Right lobe of liver (tissue), 6 donors: ENCODE data around the gene NECAB2. TPM values are rescaled to one million over a fixed set of nuclear protein-coding genes. Genes with fewer than 3 reads are reported as not detected.

Experiments
- ATAC-seq, 4 donors: fragments of 200-7000 bp; cut with Tn5 transposase; one replicate each; pipeline ENCODE4 v1.9.1; 2020; ENCODE audit warnings: mild to moderate bottlenecking in 4 of 4, moderate library complexity in 4 of 4
- DNase-seq, 3 donors: peaks; one replicate each; pipeline ENCODE4 v3.0.0-alpha.2; 2020
- H3K27ac ChIP-seq, 3 donors: fragments of 200-600 bp; one replicate each; pipeline ENCODE4 v1.8.0; 2022
- H3K27me3 ChIP-seq, 2 donors: fragments of 200-600 bp; one replicate each; pipeline ENCODE4 v1.8.0; 2022
- H3K36me3 ChIP-seq, 4 donors: fragments of 200-600 bp; sonication (generic) in 1 of 4; one replicate each; pipeline versions ENCODE4 v1.5.1 to v1.8.0; 2017 to 2022; ENCODE audit warnings: control low read depth in 1 of 4
- H3K4me1 ChIP-seq, 4 donors: fragments of 200-600 bp; sonication (generic) in 1 of 4; one replicate each; pipeline versions ENCODE4 v1.5.1 to v1.8.0; 2017 to 2022; ENCODE audit warnings: control low read depth in 1 of 4
- H3K4me3 ChIP-seq, 3 donors: fragments of 200-600 bp; one replicate each; pipeline ENCODE4 v1.8.0; 2022
- H3K9me3 ChIP-seq, 4 donors: fragments of 200-600 bp; sonication (generic) in 1 of 4; one replicate each; pipeline versions ENCODE4 v1.5.1 to v1.8.0; 2017 to 2022; ENCODE audit warnings: control low read depth in 1 of 4
- POLR2A ChIP-seq: fragments of 450-650 bp; IDR thresholded peaks from one replicate; pipeline ENCODE4 v1.6.1; 2017; ENCODE audit warnings: antibody characterized with exemption, mild to moderate bottlenecking
- WGBS: methylation state at CpG from one replicate; pipeline ENCODE4 v1.1.6; 2018; ENCODE audit warnings: low coverage, low lambda C conversion rate; ENCODE audit not compliant: insufficient coverage; ENCODE audit errors: missing lambda C conversion rate; 5-methylcytosine and 5-hydroxymethylcytosine counted together
- intact Hi-C, 2 donors: fragments of 100-400 bp; cut with DNase I; formaldehyde crosslinking; loops; one replicate each; pipeline versions ENCODE4 v1.11.2 to v1.14.1; 2022
- long read RNA-seq: library from polyadenylated mRNA; unstranded; transcript quantifications from one replicate; pipeline ENCODE4 v2.0.0, GENCODE V29; 2019
- total RNA-seq, 6 experiments: library from RNA; depleted of rRNA in 2 of 6; stranded (reverse); fragments of >200 nt in 2 of 6; fragmentation: NEBNext Ultra II Directional in 3 of 6; extraction: Animal tissue kit (Norgen Biotek cat#: 25700) in 3 of 6; gene quantifications; one replicate each; pipeline versions ENCODE4 v1.1.0 to v1.2.4, GENCODE V29; 2016 to 2023
- TF ChIP-seq, protein P1 (sequence below), 4 donors: fragments of 200-600 bp in 3 of 4; fragments of 450-650 bp in 1 of 4; IDR thresholded peaks; one replicate each; pipeline versions ENCODE4 v1.5.1 to v1.8.0; 2016 to 2022; ENCODE audit warnings: antibody characterized with exemption in 4 of 4, mild to moderate bottlenecking in 2 of 4
- donor health status: DM: no; HTN: yes; CAD: no.
- donor health status: DM: no; HTN: no; CAD: no.
- donor health status: DM: no; HTN: no; CAD: no.
- donor health status: DM: no; HTN: yes; CAD: no.
- donor health status: DM: no; HTN: yes; CAD: no.

Gene NECAB2
- 10 to 100 TPM in 3 of 6 experiments, 1 to 10 TPM in 2, under 1 TPM in 1; 0.56 to 26.8 (median 7.1) TPM for total RNA-seq
- long read RNA-seq, partial matches to known transcripts: 1 of 3 reads
- long read RNA-seq, other reads (novel, unspliced or antisense): 2 of 3 reads

DNA sequence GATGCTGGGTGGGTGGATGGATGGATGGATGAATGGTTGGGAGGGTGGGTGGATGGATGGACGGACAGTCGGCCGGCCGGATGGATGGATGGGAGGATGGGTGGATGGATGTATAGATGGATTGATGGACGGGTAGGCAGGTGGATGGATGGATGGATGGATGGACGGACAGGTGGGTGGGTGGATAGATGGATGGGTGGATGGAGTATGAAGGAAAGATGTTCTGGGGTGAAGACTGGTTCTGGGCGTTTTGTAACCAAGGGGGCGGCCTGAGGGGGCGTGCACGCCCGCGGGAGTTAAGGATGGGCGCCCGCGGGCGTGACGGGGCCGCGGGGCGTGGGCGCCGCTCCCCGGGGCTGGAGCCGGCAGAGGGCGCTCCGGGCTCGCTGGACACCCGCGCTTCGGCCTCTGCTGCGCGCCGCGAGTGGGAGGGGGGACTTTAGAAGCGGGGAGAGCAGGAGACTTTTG is at the start of gene NECAB2:
NECAB2 (plus strand) TSS at position 407 of the 468 bp plus-strand sequence. CDS start 405 bp downstream, outside the sequence.
- H3K4me3 ChIP-seq: no peak within 1 kb of the TSS
- no peak within 1 kb of the TSS for H3K27ac ChIP-seq
- peak in 1 of 3 donors; percentile 69 for DNase-seq
- intact Hi-C loops: loop anchor here in 1 of 2 donors (10.0 kb wide), 1 partner anchor 97 kb away; no protein-coding TSS in a partner anchor
- no peaks in the 10 kb centered on the region for H3K9me3 ChIP-seq
- H3K27me3 ChIP-seq: no peaks in the 10 kb centered on the region
- peaks cover 0 to 34% (median 17%) of the 10 kb centered on the region in 4 donors for H3K36me3 ChIP-seq
- ATAC-seq: peak; percentile 5 to 58 (median 40)
- H3K4me1 ChIP-seq: peaks cover 0 to 4% (median 0%) of the 10 kb centered on the region in 4 donors
- TF ChIP-seq, protein P1, sequence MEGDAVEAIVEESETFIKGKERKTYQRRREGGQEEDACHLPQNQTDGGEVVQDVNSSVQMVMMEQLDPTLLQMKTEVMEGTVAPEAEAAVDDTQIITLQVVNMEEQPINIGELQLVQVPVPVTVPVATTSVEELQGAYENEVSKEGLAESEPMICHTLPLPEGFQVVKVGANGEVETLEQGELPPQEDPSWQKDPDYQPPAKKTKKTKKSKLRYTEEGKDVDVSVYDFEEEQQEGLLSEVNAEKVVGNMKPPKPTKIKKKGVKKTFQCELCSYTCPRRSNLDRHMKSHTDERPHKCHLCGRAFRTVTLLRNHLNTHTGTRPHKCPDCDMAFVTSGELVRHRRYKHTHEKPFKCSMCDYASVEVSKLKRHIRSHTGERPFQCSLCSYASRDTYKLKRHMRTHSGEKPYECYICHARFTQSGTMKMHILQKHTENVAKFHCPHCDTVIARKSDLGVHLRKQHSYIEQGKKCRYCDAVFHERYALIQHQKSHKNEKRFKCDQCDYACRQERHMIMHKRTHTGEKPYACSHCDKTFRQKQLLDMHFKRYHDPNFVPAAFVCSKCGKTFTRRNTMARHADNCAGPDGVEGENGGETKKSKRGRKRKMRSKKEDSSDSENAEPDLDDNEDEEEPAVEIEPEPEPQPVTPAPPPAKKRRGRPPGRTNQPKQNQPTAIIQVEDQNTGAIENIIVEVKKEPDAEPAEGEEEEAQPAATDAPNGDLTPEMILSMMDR (IDR thresholded peaks at IDR 0.05): peak; percentile 35 to 69 (median 47)
- TF ChIP-seq POLR2A: no peak
- WGBS: 28% methylated on average over 9 of the region's 35 CpGs

DNA sequence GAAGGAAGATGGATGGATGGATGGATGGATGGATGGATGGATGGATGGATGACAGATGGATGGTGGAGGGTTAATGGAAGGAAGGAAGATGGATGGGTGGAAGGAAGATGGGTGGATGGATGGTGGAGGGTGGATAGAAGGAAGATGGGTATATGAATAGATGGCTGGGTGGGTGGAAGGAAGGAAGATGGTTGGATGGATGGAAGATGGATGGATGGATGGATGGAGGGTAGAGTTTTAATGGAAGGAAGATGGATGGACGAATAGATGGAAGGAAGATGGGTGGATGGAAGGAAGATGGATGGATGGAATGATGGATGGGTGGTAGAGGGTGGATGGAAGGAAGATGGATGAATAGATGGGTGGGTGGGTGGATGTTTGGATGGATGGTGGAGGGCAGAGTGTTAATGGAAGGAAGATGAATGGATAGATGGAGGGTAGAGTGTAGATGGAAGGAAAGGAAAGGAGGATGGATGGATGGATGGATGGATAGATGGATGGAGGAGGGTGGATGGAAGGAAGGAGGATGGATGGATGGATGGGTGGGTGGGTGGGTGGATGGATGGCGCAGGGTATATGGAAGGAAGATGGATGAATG is 47.1 kb upstream of the NECAB2 start:
- Histone ChIP-seq H3K4me3 (no peak overlapping the region), H3K36me3 (peaks cover 0 to 21% (median 5%) of the 10 kb centered on the region in 4 donors), H3K9me3 (no peaks in the 10 kb centered on the region), H3K4me1 (no peaks in the 10 kb centered on the region), H3K27ac (no peak overlapping the region), H3K27me3 (no peaks in the 10 kb centered on the region)
- WGBS: 85% methylated on average over 2 of the region's 2 CpGs
- no peak for DNase-seq
- ATAC-seq: no peak
- intact Hi-C loops: loop anchor here in 1 of 2 donors (10.0 kb wide), 1 partner anchor 124 kb away; the partner anchor contains the start of gene SLC38A8
- TF ChIP-seq POLR2A: no peak
- TF ChIP-seq, protein P1 (IDR thresholded peaks at IDR 0.05): no peak

DNA sequence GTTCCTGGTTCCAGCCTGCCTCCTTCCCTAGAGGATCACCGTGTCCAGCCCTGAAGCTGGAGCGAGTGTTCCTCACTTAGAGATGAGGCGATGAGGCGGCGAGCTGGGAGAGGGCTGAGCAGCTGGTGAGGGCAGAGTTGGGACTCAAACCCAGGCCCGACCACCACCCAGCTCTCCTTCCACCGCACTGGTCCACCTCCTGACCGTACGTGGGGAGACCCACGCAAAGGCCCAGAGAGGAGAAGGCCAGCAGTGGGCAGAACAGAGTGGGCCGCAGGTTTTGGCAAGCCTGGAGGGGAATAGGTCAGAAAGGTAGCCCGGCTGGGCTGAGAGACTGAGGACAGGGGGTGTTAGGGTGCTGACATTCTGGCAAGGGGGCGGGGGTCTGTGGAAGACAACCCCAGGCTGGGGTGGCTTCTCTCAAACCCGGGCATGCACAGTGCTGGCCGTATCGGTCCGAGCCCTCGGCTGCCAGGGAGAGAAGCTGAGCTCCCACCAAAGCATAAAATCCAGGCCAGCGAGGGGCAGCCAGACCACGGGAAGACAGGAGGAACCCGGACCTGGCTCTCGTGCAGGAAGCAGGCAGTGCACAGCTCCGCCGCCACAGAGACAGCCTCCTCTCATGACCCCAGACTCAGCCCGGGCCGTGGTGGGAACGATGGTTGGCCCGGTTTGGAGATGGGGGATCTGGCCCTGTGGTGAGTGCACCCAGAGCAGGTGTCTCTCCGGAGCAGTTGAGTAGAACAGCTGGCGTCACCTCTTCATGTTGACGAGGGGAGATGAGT is 44.3 kb upstream of the NECAB2 start:
- Histone ChIP-seq H3K4me1 (peaks cover 0 to 18% (median 6%) of the 10 kb centered on the region in 4 donors), H3K9me3 (no peaks in the 10 kb centered on the region), H3K4me3 (no peak overlapping the region), H3K27ac (no peak overlapping the region), H3K36me3 (peaks cover 0 to 7% (median 2%) of the 10 kb centered on the region in 4 donors), H3K27me3 (no peaks in the 10 kb centered on the region)
- no peak for ATAC-seq
- intact Hi-C loops: loop anchor here in 1 of 2 donors (10.0 kb wide), 1 partner anchor 121 kb away; the partner anchor contains the start of gene SLC38A8
- TF ChIP-seq POLR2A: no peak
- TF ChIP-seq, protein P1 (IDR thresholded peaks at IDR 0.05): no peak
- 87% methylated on average over 9 of the region's 31 CpGs for WGBS
- DNase-seq: peak in 1 of 3 donors; percentile 48

DNA sequence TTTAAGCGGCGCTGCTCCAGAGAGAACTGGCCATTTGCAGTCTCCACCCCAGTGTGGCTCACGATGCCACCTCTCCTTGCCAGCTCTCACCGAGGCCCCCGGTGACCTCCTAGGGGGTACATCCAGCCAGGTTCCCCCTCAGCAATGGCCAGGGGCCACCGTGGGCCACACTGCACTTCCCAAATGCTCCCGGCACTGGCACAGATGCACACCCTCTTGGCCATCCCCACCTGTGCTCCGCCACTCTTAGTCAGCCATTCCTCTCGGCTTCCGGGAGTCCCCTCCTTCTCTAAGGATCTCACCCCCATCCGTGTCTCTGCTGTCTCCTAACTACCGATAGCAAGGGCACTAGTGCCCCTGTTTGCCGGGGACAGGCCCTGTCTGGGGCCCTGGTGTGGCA is 43.4 kb upstream of the NECAB2 start:
- peaks cover 0 to 18% (median 6%) of the 10 kb centered on the region in 4 donors for H3K4me1 ChIP-seq
- peaks cover 0 to 4% (median 1%) of the 10 kb centered on the region in 4 donors for H3K36me3 ChIP-seq
- H3K9me3 ChIP-seq: no peaks in the 10 kb centered on the region
- DNase-seq (peak in 1 of 3 donors; percentile 40), ATAC-seq (no peak)
- 89% methylated on average over 6 of the region's 13 CpGs for WGBS
- TF ChIP-seq POLR2A: no peak
- TF ChIP-seq, protein P1 (IDR thresholded peaks at IDR 0.05): no peak
- no peak overlapping the region for H3K4me3 ChIP-seq
- H3K27me3 ChIP-seq: no peaks in the 10 kb centered on the region
- no peak overlapping the region for H3K27ac ChIP-seq
- intact Hi-C loops: loop anchor here in 1 of 2 donors (10.0 kb wide), 1 partner anchor 120 kb away; the partner anchor contains the start of gene SLC38A8
